ENCODE measurements around the gene PIAS2.
"Not testable (repeated sequence)": the region's sequence is repeated elsewhere in the genome, so short reads cannot be mapped to it uniquely, and the experiment has no call there.

The PIAS2 gene

GRCh38 chr18:46877329-46877987, 39.8 kb downstream of the PIAS2 start:
- Mint-ChIP-seq H3K27ac (no peak overlapping the region), H3K36me3 (no peaks in the 10 kb centered on the region), H3K4me3 (no peak overlapping the region), H3K4me1 (peaks cover 18% of the 10 kb centered on the region), H3K9me3 (peaks cover 15% of the 10 kb centered on the region)
- ATAC-seq (no peak), DNase-seq (ENCODE audit: low spot score in 2 of 2) (no peak)

GRCh38 chr18:46868169-46868921, 49.0 kb downstream of the PIAS2 start:
- no peak for DNase-seq (ENCODE audit: low spot score in 2 of 2)
- peaks cover 15% of the 10 kb centered on the region for H3K9me3 Mint-ChIP-seq
- peaks cover under 1% of the 10 kb centered on the region for H3K36me3 Mint-ChIP-seq
- peak overlapping the region; percentile 6 for H3K27ac Mint-ChIP-seq
- no peak overlapping the region for H3K4me3 Mint-ChIP-seq
- ATAC-seq: no peak
- H3K4me1 Mint-ChIP-seq: peaks cover 11% of the 10 kb centered on the region

- peaks cover 15% of the 10 kb centered on the region for H3K9me3 Mint-ChIP-seq
- peaks cover 8% of the 10 kb centered on the region for H3K36me3 Mint-ChIP-seq
- DNase-seq (ENCODE audit: low spot score in 2 of 2): no peak
- H3K4me1 Mint-ChIP-seq: peaks cover 11% of the 10 kb centered on the region
- ATAC-seq: no peak
- peak overlapping the region; percentile 6 for H3K27ac Mint-ChIP-seq
- no peak overlapping the region for H3K4me3 Mint-ChIP-seq
Observed at GRCh38 chr18:46867367-46868143, 49.8 kb downstream of the PIAS2 start.

- H3K4me1 Mint-ChIP-seq: peaks cover 11% of the 10 kb centered on the region
- no peak for ATAC-seq
- no peak for DNase-seq (ENCODE audit: low spot score in 2 of 2)
- H3K27ac Mint-ChIP-seq: no peak overlapping the region
- H3K9me3 Mint-ChIP-seq: peaks cover 15% of the 10 kb centered on the region
- H3K36me3 Mint-ChIP-seq: peaks cover 11% of the 10 kb centered on the region
- no peak overlapping the region for H3K4me3 Mint-ChIP-seq
Observed at GRCh38 chr18:46866523-46866922, 50.8 kb downstream of the PIAS2 start.

GRCh38 chr18:46865245-46865644, 52.1 kb downstream of the PIAS2 start:
- peaks cover 12% of the 10 kb centered on the region for H3K9me3 Mint-ChIP-seq
- peaks cover 11% of the 10 kb centered on the region for H3K4me1 Mint-ChIP-seq
- H3K4me3 Mint-ChIP-seq; DNase-seq (ENCODE audit: low spot score in 2 of 2); ATAC-seq; H3K27ac Mint-ChIP-seq: not testable (repeated sequence)
- H3K36me3 Mint-ChIP-seq: peaks cover 15% of the 10 kb centered on the region

GRCh38 chr18:46859855-46860254, 57.5 kb downstream of the PIAS2 start:
- Mint-ChIP-seq H3K9me3 (no peaks in the 10 kb centered on the region), H3K36me3 (peaks cover 42% of the 10 kb centered on the region), H3K27ac (no peak overlapping the region), H3K4me3 (no peak overlapping the region), H3K4me1 (peaks cover 17% of the 10 kb centered on the region)
- DNase-seq (ENCODE audit: low spot score in 2 of 2): no peak
- ATAC-seq: no peak

- no peak for DNase-seq (ENCODE audit: low spot score in 2 of 2)
- no peak for ATAC-seq
- H3K9me3 Mint-ChIP-seq: no peaks in the 10 kb centered on the region
- peaks cover 45% of the 10 kb centered on the region for H3K36me3 Mint-ChIP-seq
- peaks cover 17% of the 10 kb centered on the region for H3K4me1 Mint-ChIP-seq
- H3K4me3 Mint-ChIP-seq: no peak overlapping the region
- no peak overlapping the region for H3K27ac Mint-ChIP-seq
Observed at GRCh38 chr18:46858290-46858689, 59.0 kb downstream of the PIAS2 start.

GRCh38 chr18:46856973-46857372, 60.3 kb downstream of the PIAS2 start:
- no peak overlapping the region for H3K4me3 Mint-ChIP-seq
- no peak for DNase-seq (ENCODE audit: low spot score in 2 of 2)
- no peaks in the 10 kb centered on the region for H3K9me3 Mint-ChIP-seq
- no peak for ATAC-seq
- H3K4me1 Mint-ChIP-seq: peaks cover 17% of the 10 kb centered on the region
- no peak overlapping the region for H3K27ac Mint-ChIP-seq
- H3K36me3 Mint-ChIP-seq: peaks cover 37% of the 10 kb centered on the region

- Mint-ChIP-seq H3K36me3 (peaks cover 13% of the 10 kb centered on the region), H3K27ac (no peak overlapping the region)
- ATAC-seq: no peak
Observed at GRCh38 chr18:46849007-46849406, 68.3 kb downstream of the PIAS2 start.

GRCh38 chr18:46843372-46843771, 73.9 kb downstream of the PIAS2 start:
- H3K9me3 Mint-ChIP-seq: no peaks in the 10 kb centered on the region
- no peak overlapping the region for H3K27ac Mint-ChIP-seq
- H3K4me1 Mint-ChIP-seq: no peaks in the 10 kb centered on the region

More at GRCh38 chr18:46849007-46849406, 68.3 kb downstream of the PIAS2 start:
- no peaks in the 10 kb centered on the region for H3K9me3 Mint-ChIP-seq
- H3K4me3 Mint-ChIP-seq: no peak overlapping the region
- no peaks in the 10 kb centered on the region for H3K4me1 Mint-ChIP-seq
- no peak for DNase-seq (ENCODE audit: low spot score in 2 of 2)

GRCh38 chr18:46842583-46842982, 74.7 kb downstream of the PIAS2 start:
- no peak overlapping the region for H3K4me3 Mint-ChIP-seq

More at GRCh38 chr18:46843372-46843771, 73.9 kb downstream of the PIAS2 start:
- Mint-ChIP-seq H3K36me3 (peaks cover 37% of the 10 kb centered on the region), H3K4me3 (no peak overlapping the region)
- ATAC-seq (no peak), DNase-seq (ENCODE audit: low spot score in 2 of 2) (no peak)

GRCh38 chr18:46833899-46834298, 83.4 kb downstream of the PIAS2 start:
- Mint-ChIP-seq H3K4me1 (no peaks in the 10 kb centered on the region), H3K4me3 (no peak overlapping the region), H3K27ac (no peak overlapping the region), H3K36me3 (peaks cover 55% of the 10 kb centered on the region), H3K9me3 (no peaks in the 10 kb centered on the region)
- DNase-seq (ENCODE audit: low spot score in 2 of 2): no peak
- no peak for ATAC-seq

More at GRCh38 chr18:46842583-46842982, 74.7 kb downstream of the PIAS2 start:
- Mint-ChIP-seq H3K9me3 (no peaks in the 10 kb centered on the region), H3K36me3 (peaks cover 37% of the 10 kb centered on the region), H3K27ac (no peak overlapping the region), H3K4me1 (no peaks in the 10 kb centered on the region)
- ATAC-seq (no peak), DNase-seq (ENCODE audit: low spot score in 2 of 2) (no peak)

- ATAC-seq (no peak), DNase-seq (ENCODE audit: low spot score in 2 of 2) (no peak)
- no peak overlapping the region for H3K4me3 Mint-ChIP-seq
- peaks cover 57% of the 10 kb centered on the region for H3K36me3 Mint-ChIP-seq
- H3K9me3 Mint-ChIP-seq: no peaks in the 10 kb centered on the region
- no peaks in the 10 kb centered on the region for H3K4me1 Mint-ChIP-seq
- no peak overlapping the region for H3K27ac Mint-ChIP-seq
Observed at GRCh38 chr18:46832849-46833248, 84.5 kb downstream of the PIAS2 start.

GRCh38 chr18:46832422-46832821, 84.9 kb downstream of the PIAS2 start:
- H3K27ac Mint-ChIP-seq; DNase-seq (ENCODE audit: low spot score in 2 of 2); ATAC-seq; H3K9me3 Mint-ChIP-seq; H3K4me1 Mint-ChIP-seq; H3K4me3 Mint-ChIP-seq: not testable (repeated sequence)
- H3K36me3 Mint-ChIP-seq: peaks cover 61% of the 10 kb centered on the region

GRCh38 chr18:46831434-46831833, 85.9 kb downstream of the PIAS2 start:
- no peak overlapping the region for H3K27ac Mint-ChIP-seq
- no peaks in the 10 kb centered on the region for H3K4me1 Mint-ChIP-seq
- H3K4me3 Mint-ChIP-seq: no peak overlapping the region
- ATAC-seq (no peak), DNase-seq (ENCODE audit: low spot score in 2 of 2) (no peak)
- H3K36me3 Mint-ChIP-seq: peaks cover 66% of the 10 kb centered on the region
- H3K9me3 Mint-ChIP-seq: no peaks in the 10 kb centered on the region
